Uterus (tissue), 2 donors: ENCODE measurements around the gene LRRIQ1.

Experiments used
- CTCF ChIP-seq, 4 experiments: fragments of 200-600 bp in 2 of 4; fragments of 450-650 bp in 2 of 4; sonication (generic) in 2 of 4; IDR thresholded peaks; one replicate each; pipeline ENCODE4 v1.5.1; 2016 to 2019; ENCODE audit warnings: antibody characterized with exemption in 4 of 4, mild to moderate bottlenecking in 2 of 4, moderate library complexity in 1 of 4
- POLR2A ChIP-seq, 2 donors: fragments of 450-650 bp; IDR thresholded peaks; one replicate each; pipeline ENCODE4 v1.6.1; 2016; ENCODE audit warnings: antibody characterized with exemption in 2 of 2, mild to moderate bottlenecking in 1 of 2, moderate library complexity in 1 of 2

- no peak for TF ChIP-seq CTCF (IDR thresholded peaks at IDR 0.05)
- no peak for TF ChIP-seq POLR2A (IDR thresholded peaks at IDR 0.05)
Observed at GRCh38 chr12:85280984-85281630, 245.0 kb downstream of the LRRIQ1 start.
